HEK293 (cell line): ENCODE measurements around the gene GIPC1.

Experiments used
- BCL11A ChIP-seq: fragments of 450-650 bp; formaldehyde crosslinking; IDR thresholded peaks from 2 replicates; pipeline ENCODE4 v1.5.1; 2016; ENCODE audit warnings: low read depth, missing biosample characterization, missing genetic modification characterization
- BCL6B ChIP-seq: fragments of 450-650 bp; formaldehyde crosslinking; IDR thresholded peaks from 2 replicates; pipeline ENCODE4 v1.5.1; 2017; ENCODE audit warnings: missing biosample characterization, missing genetic modification characterization
- HOXC10 ChIP-seq: sonication (generic); formaldehyde crosslinking; IDR thresholded peaks from 2 replicates; pipeline ENCODE4 v1.8.1; 2023; ENCODE audit warnings: mild to moderate bottlenecking, missing genetic modification reagents
- PATZ1 ChIP-seq: fragments of 450-650 bp; formaldehyde crosslinking; IDR thresholded peaks from 2 replicates; pipeline ENCODE4 v1.5.1; 2016; ENCODE audit warnings: missing biosample characterization, missing genetic modification characterization
- PRDM6 ChIP-seq: fragments of 450-650 bp; formaldehyde crosslinking; IDR thresholded peaks from 2 replicates; pipeline ENCODE4 v1.5.1; 2017; ENCODE audit warnings: missing biosample characterization, missing genetic modification characterization
- SCRT1 ChIP-seq: fragments of 450-650 bp; formaldehyde crosslinking; IDR thresholded peaks from 2 replicates; pipeline ENCODE4 v1.5.1; 2016; ENCODE audit warnings: missing biosample characterization, missing genetic modification characterization, borderline replicate concordance
- SCRT2 ChIP-seq: fragments of 450-650 bp; formaldehyde crosslinking; IDR thresholded peaks from 2 replicates; pipeline ENCODE4 v1.5.1; 2016; ENCODE audit warnings: missing biosample characterization, missing genetic modification characterization
- SP2 ChIP-seq: fragments of 450-650 bp; formaldehyde crosslinking; IDR thresholded peaks from 2 replicates; pipeline ENCODE4 v1.5.1; 2016; ENCODE audit warnings: missing biosample characterization, missing genetic modification characterization
- WT1 ChIP-seq: fragments of 450-650 bp; formaldehyde crosslinking; IDR thresholded peaks from 2 replicates; pipeline ENCODE4 v1.5.1; 2016; ENCODE audit warnings: missing biosample characterization, missing genetic modification characterization
- ZBTB21 ChIP-seq: fragments of 450-650 bp; formaldehyde crosslinking; IDR thresholded peaks from 2 replicates; pipeline ENCODE4 v1.5.1; 2017; ENCODE audit warnings: missing biosample characterization, missing genetic modification characterization
- ZBTB26 ChIP-seq: fragments of 450-650 bp; formaldehyde crosslinking; optimal IDR thresholded peaks from 2 replicates; pipeline ENCODE3; 2016; ENCODE audit warnings: missing biosample characterization, mild to moderate bottlenecking, missing genetic modification characterization
- ZBTB6 ChIP-seq: fragments of 450-650 bp; formaldehyde crosslinking; IDR thresholded peaks from 2 replicates; pipeline ENCODE4 v1.5.1; 2017; ENCODE audit warnings: missing biosample characterization, missing genetic modification characterization
- ZNF175 ChIP-seq: fragments of 450-650 bp; formaldehyde crosslinking; IDR thresholded peaks from 2 replicates; pipeline ENCODE4 v1.5.1; 2016; ENCODE audit warnings: missing biosample characterization, missing genetic modification characterization
- ZNF18 ChIP-seq: fragments of 450-650 bp; formaldehyde crosslinking; IDR thresholded peaks from 2 replicates; pipeline ENCODE4 v1.5.1; 2016; ENCODE audit warnings: missing biosample characterization, missing genetic modification characterization
- ZNF211 ChIP-seq: fragments of 450-650 bp; formaldehyde crosslinking; IDR thresholded peaks from 2 replicates; pipeline ENCODE4 v1.5.1; 2016; ENCODE audit warnings: low read depth, missing biosample characterization, missing genetic modification characterization
- ZNF214 ChIP-seq: fragments of 450-650 bp; formaldehyde crosslinking; IDR thresholded peaks from 2 replicates; pipeline ENCODE4 v1.5.1; 2017; ENCODE audit warnings: missing biosample characterization, mild to moderate bottlenecking, missing genetic modification characterization, borderline replicate concordance
- ZNF302 ChIP-seq: fragments of 450-650 bp; formaldehyde crosslinking; IDR thresholded peaks from 2 replicates; pipeline ENCODE4 v1.5.1; 2016; ENCODE audit warnings: missing biosample characterization, missing genetic modification characterization, low read depth
- ZNF324 ChIP-seq: fragments of 450-650 bp; formaldehyde crosslinking; IDR thresholded peaks from 2 replicates; pipeline ENCODE4 v1.5.1; 2016; ENCODE audit warnings: missing biosample characterization, missing genetic modification characterization
- ZNF341 ChIP-seq: fragments of 450-650 bp; formaldehyde crosslinking; IDR thresholded peaks from 2 replicates; pipeline ENCODE4; 2016; ENCODE audit warnings: low read depth, missing biosample characterization, missing genetic modification characterization
- ZNF391 ChIP-seq: fragments of 450-650 bp; formaldehyde crosslinking; IDR thresholded peaks from 2 replicates; pipeline ENCODE4 v1.5.1; 2016; ENCODE audit warnings: low read depth, missing biosample characterization, missing genetic modification characterization, borderline replicate concordance
- ZNF394 ChIP-seq: fragments of 450-650 bp; formaldehyde crosslinking; IDR thresholded peaks from 2 replicates; pipeline ENCODE4 v1.5.1; 2016; ENCODE audit warnings: missing biosample characterization, missing genetic modification characterization, mild to moderate bottlenecking, moderate library complexity, borderline replicate concordance
- ZNF514 ChIP-seq: fragments of 450-650 bp; formaldehyde crosslinking; IDR thresholded peaks from 2 replicates; pipeline ENCODE4 v1.5.1; 2016; ENCODE audit warnings: missing biosample characterization, missing genetic modification characterization
- ZNF544 ChIP-seq: fragments of 450-650 bp; formaldehyde crosslinking; IDR thresholded peaks from 2 replicates; pipeline ENCODE4 v1.5.0; 2017; ENCODE audit warnings: missing biosample characterization, missing genetic modification characterization
- ZNF561 ChIP-seq: fragments of 450-650 bp; IDR thresholded peaks from 2 replicates; pipeline ENCODE4 v1.5.1; 2018; ENCODE audit warnings: missing biosample characterization, missing genetic modification characterization, borderline replicate concordance
- ZNF580 ChIP-seq: fragments of 450-650 bp; formaldehyde crosslinking; IDR thresholded peaks from 2 replicates; pipeline ENCODE4 v1.5.1; 2016; ENCODE audit warnings: missing biosample characterization, missing genetic modification characterization
- ZNF585B ChIP-seq: fragments of 450-650 bp; formaldehyde crosslinking; IDR thresholded peaks from 2 replicates; pipeline ENCODE4 v1.5.1; 2016; ENCODE audit warnings: missing biosample characterization, missing genetic modification characterization
- ZNF624 ChIP-seq: fragments of 450-650 bp; formaldehyde crosslinking; IDR thresholded peaks from 2 replicates; pipeline ENCODE4 v1.5.1; 2017; ENCODE audit warnings: missing biosample characterization, missing genetic modification characterization
- ZNF707 ChIP-seq: fragments of 450-650 bp; formaldehyde crosslinking; IDR thresholded peaks from 2 replicates; pipeline ENCODE4 v1.5.1; 2016; ENCODE audit warnings: missing biosample characterization, missing genetic modification characterization
- ZNF830 ChIP-seq: fragments of 450-650 bp; IDR thresholded peaks from 2 replicates; pipeline ENCODE4 v1.5.0; 2018; ENCODE audit warnings: missing biosample characterization, missing genetic modification characterization, low read depth, mild to moderate bottlenecking, moderate library complexity
- ZSCAN30 ChIP-seq: fragments of 450-650 bp; IDR thresholded peaks from 2 replicates; pipeline ENCODE4 v1.5.1; 2018; ENCODE audit warnings: missing biosample characterization, mild to moderate bottlenecking, missing genetic modification characterization, moderate library complexity

GIPC1 gene

GRCh38 chr19:14433554-14434501, 62.1 kb downstream of the GIPC1 start (continued):
- TF ChIP-seq ZNF18 (no peak), ZNF324 (tag by site-specific recombination) (no peak), ZNF394 (tag by site-specific recombination) (no peak), ZSCAN30 (tag by site-specific recombination) (0 out of 2 replicates have a peak, but pooled peaks have one; percentile 13), ZNF707 (no peak), ZNF214 (tag by site-specific recombination) (no peak), SCRT2 (tag by site-specific recombination) (peak; percentile 94), ZBTB6 (tag by site-specific recombination) (no peak), ZBTB26 (tag by site-specific recombination) (peak; percentile 52), ZNF580 (tag by site-specific recombination) (no peak), ZNF561 (tag by site-specific recombination) (no peak), ZNF585B (tag by site-specific recombination) (no peak), SP2 (no peak), ZNF624 (no peak), ZNF830 (tag by site-specific recombination) (no peak), BCL6B (no peak), SCRT1 (peak; percentile 83), ZNF391 (tag by site-specific recombination) (no peak), HOXC10 (CRISPR knock-in tag) (no peak), PRDM6 (tag by site-specific recombination) (no peak), PATZ1 (tag by site-specific recombination) (peak; percentile 47; the same call in 1 of the 2 replicates), ZBTB21 (tag by site-specific recombination) (no peak), ZNF514 (no peak), BCL11A (no peak), ZNF302 (tag by site-specific recombination) (no peak), ZNF211 (tag by site-specific recombination) (no peak), ZNF544 (tag by site-specific recombination) (no peak), ZNF175 (tag by site-specific recombination) (no peak), WT1 (tag by site-specific recombination) (peak; percentile 70), ZNF341 (tag by site-specific recombination) (peak; percentile 53)
